HEK293T (cell line): ENCODE results near the gene GATB.

Experiments
- CTCF ChIA-PET: fragments of 350-600 bp; formaldehyde crosslinking; extraction: SDS; loops from one replicate; lab custom pipeline; 2021; ENCODE audit warnings: antibody characterized with exemption, inconsistent platforms; lab: Yijun Ruan, JAX
- POLR2A ChIA-PET: fragments of 350-600 bp; formaldehyde crosslinking; extraction: SDS; loops from one replicate; lab custom pipeline; 2020; ENCODE audit warnings: antibody characterized with exemption, inconsistent platforms; lab: Yijun Ruan, JAX
- DNase-seq: peaks from one replicate; pipeline ENCODE4 v3.0.0; 2012; ENCODE audit warnings: mixed read lengths; ENCODE audit errors: extremely low spot score
- ARNT ChIP-seq: fragments of 450-650 bp; IDR thresholded peaks from 2 replicates; pipeline ENCODE4 v1.6.1; 2017; ENCODE audit warnings: mild to moderate bottlenecking
- BHLHE40 ChIP-seq: fragments of 450-650 bp; IDR thresholded peaks from 2 replicates; pipeline ENCODE4 v1.6.1; 2016; ENCODE audit warnings: mild to moderate bottlenecking, moderate library complexity, borderline replicate concordance
- CTBP1 ChIP-seq: fragments of 450-650 bp; IDR thresholded peaks from 2 replicates; pipeline ENCODE4 v1.6.1; 2016; ENCODE audit warnings: borderline replicate concordance
- ELF4 ChIP-seq: fragments of 450-650 bp; IDR thresholded peaks from 2 replicates; pipeline ENCODE4 v1.6.1; 2017; ENCODE audit warnings: antibody characterized with exemption
- FOXA1 ChIP-seq: fragments of 450-650 bp; IDR thresholded peaks from 2 replicates; pipeline ENCODE4 v1.6.1; 2016; ENCODE audit warnings: mild to moderate bottlenecking
- FOXK2 ChIP-seq: fragments of 450-650 bp; IDR thresholded peaks from 2 replicates; pipeline ENCODE4 v1.6.1; 2016; ENCODE audit warnings: mild to moderate bottlenecking
- FOXM1 ChIP-seq: fragments of 450-650 bp; IDR thresholded peaks from 2 replicates; pipeline ENCODE4 v1.6.1; 2017; ENCODE audit warnings: mild to moderate bottlenecking, borderline replicate concordance
- HDGF ChIP-seq: fragments of 450-650 bp; IDR thresholded peaks from 2 replicates; pipeline ENCODE4 v1.6.1; 2017; ENCODE audit warnings: antibody characterized with exemption, borderline replicate concordance
- L3MBTL2 ChIP-seq: fragments of 450-650 bp; conservative IDR thresholded peaks from 2 replicates; pipeline ENCODE4 v1.6.1; 2016; ENCODE audit warnings: mild to moderate bottlenecking
- LEF1 ChIP-seq: fragments of 450-650 bp; IDR thresholded peaks from 2 replicates; pipeline ENCODE4 v1.6.1; 2017; ENCODE audit warnings: mild to moderate bottlenecking, borderline replicate concordance
- NFRKB ChIP-seq: fragments of 450-650 bp; IDR thresholded peaks from 2 replicates; pipeline ENCODE4 v1.6.1; 2016; ENCODE audit warnings: mild to moderate bottlenecking, moderate library complexity
- SP1 ChIP-seq: fragments of 450-650 bp; IDR thresholded peaks from 2 replicates; pipeline ENCODE4 v1.6.1; 2017
- SUZ12 ChIP-seq: fragments of 450-650 bp; IDR thresholded peaks from 2 replicates; pipeline ENCODE4 v1.6.1; 2016; ENCODE audit warnings: mild to moderate bottlenecking
- TARDBP ChIP-seq: fragments of 450-650 bp; IDR thresholded peaks from 2 replicates; pipeline ENCODE4 v1.6.1; 2016
- ZNF384 ChIP-seq: fragments of 450-650 bp; IDR thresholded peaks from 2 replicates; pipeline ENCODE4 v1.6.1; 2016
- TF ChIP-seq, protein P1 (sequence below): fragments of 450-650 bp; IDR thresholded peaks from 2 replicates; pipeline ENCODE4 v1.6.1; 2016

GATB gene

GRCh38 chr4:151674804-151675391 is 85.9 kb downstream of the GATB start:
- TF ChIP-seq FOXM1, result no peak
- no peak for TF ChIP-seq HDGF
- no peak for TF ChIP-seq SP1
- no peak for TF ChIP-seq CTBP1
- TF ChIP-seq FOXK2, result no peak
- no peak for TF ChIP-seq L3MBTL2
- TF ChIP-seq ARNT, result no peak
- ChIA-PET CTCF (no interaction called here), POLR2A (no interaction called here)
- no peak for DNase-seq

- ChIA-PET CTCF (no interaction called here), POLR2A (no interaction called here)
- DNase-seq, result no peak
- TF ChIP-seq ARNT, result no peak
- TF ChIP-seq NFRKB, result no peak
These were observed 86.8 kb downstream of the GATB start for GRCh38 chr4:151673908-151674520.

DNA sequence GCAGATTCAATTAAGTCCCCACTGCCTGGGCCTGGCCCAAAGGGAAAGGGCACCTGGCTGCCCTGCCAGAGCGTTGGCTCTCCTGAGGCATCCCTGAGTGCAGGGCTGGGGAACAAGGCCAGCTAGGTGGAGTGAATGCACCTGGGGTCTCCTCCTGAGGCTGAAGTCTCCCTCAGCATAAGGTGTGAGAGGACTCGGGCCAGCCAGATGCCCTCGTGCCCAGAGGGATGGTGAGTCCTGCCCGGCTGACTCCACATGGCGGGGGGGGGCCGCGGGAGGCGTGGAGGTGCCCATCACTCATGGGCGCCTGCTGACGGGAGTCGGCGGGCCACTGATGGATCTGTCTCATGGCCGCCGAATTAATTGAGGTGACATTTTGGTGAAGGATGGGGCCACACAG is 87.8 kb downstream of the GATB start:
- DNase-seq, result no peak
- TF ChIP-seq ARNT (no peak), L3MBTL2 (no peak), SUZ12 (no peak), TARDBP (no peak), HDGF (no peak), BHLHE40 (no peak), FOXM1 (no peak), ELF4 (no peak), ZNF384 (no peak), CTBP1 (no peak), NFRKB (no peak)
- ChIA-PET POLR2A (no interaction called here), CTCF (no interaction called here)

DNA sequence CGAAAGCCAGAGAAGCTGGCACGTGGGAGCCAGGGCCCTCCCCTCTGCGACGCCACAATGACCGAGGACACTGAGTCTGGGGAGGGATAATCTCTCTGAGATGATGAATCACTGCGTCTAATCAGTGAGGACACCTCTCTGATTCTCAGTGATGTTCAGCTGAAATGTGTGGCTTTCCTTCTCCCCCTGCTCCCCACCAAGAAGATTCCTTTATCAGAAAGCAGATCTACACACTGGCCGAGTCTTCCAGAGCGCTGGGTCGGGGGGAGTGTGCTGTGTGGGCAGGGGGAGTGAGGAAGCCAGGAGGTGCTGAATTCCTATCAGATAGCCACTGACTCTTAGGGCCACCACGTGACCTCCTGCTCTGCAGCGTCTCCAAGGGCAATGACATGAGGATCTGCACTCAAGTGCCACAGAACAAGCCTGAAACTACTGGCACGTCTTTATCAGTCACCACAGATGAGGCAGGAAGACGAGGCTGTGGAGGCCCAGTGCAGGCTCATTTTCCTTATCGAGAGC is 89.2 kb downstream of the GATB start:
- ChIA-PET POLR2A (no interaction called here), CTCF (no interaction called here)
- DNase-seq, result no peak
- no peak for TF ChIP-seq BHLHE40
- no peak for TF ChIP-seq ARNT
- TF ChIP-seq FOXA1, result no peak

DNA sequence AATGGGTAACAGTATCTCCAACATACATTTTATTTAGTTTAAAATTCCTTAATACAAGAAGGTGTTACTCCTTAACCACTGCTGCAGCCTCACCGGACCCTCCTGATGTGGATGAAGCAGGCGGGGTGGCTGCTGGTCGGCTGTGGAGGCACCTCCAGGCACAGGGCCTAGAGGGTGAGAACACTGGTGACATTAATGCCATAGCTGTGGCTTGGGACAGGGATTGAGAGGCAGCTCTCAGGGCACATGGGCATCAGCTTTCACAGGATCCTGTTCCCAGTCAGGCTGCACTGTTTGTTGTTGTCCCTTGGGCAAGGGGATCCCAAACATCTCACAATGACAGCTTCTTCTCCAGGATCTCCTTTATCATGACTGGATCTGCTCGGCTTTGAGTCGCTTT is 90.0 kb downstream of the GATB start:
- no peak for DNase-seq
- CTCF ChIA-PET, result no interaction called here
- TF ChIP-seq FOXA1 (no peak), ARNT (no peak), FOXM1 (no peak), CTBP1 (no peak), SP1 (no peak), ELF4 (no peak), BHLHE40 (no peak), NFRKB (no peak)
- TF ChIP-seq, protein P1, sequence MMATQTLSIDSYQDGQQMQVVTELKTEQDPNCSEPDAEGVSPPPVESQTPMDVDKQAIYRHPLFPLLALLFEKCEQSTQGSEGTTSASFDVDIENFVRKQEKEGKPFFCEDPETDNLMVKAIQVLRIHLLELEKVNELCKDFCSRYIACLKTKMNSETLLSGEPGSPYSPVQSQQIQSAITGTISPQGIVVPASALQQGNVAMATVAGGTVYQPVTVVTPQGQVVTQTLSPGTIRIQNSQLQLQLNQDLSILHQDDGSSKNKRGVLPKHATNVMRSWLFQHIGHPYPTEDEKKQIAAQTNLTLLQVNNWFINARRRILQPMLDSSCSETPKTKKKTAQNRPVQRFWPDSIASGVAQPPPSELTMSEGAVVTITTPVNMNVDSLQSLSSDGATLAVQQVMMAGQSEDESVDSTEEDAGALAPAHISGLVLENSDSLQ, result no peak
- POLR2A ChIA-PET, result no interaction called here

DNA sequence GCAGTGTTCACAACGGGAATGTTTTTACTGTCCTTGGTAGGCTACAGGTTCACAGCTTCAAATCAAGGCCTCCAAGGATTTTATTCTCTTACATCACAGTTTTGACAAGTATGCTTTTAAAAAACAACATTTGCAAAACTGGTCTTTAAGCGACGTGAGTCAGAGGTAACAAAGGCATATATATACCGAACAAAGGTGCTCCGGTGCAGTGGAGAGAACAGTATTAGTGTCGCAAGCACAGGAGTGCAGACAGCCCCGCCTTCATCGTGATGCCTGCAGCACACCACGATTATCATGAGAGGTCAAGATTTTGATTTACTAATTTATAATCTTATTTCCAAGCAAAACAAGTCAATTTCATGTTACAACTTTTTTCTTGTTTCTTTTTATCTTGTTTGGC is 90.8 kb downstream of the GATB start:
- ChIA-PET CTCF (no interaction called here), POLR2A (no interaction called here)
- TF ChIP-seq L3MBTL2 (no peak), HDGF (no peak), SUZ12 (no peak), TARDBP (no peak), SP1 (no peak), CTBP1 (no peak), FOXK2 (no peak), ELF4 (no peak), FOXM1 (no peak), ARNT (no peak)

GRCh38 chr4:151668689-151669402 is 92.0 kb downstream of the GATB start:
- no peak for DNase-seq
- CTCF ChIA-PET, result interaction anchor here (0.9 to 1.5 kb wide), 2 partner anchors 19 to 24 kb away, joined by 3 read pairs; no protein-coding TSS in a partner anchor
- POLR2A ChIA-PET, result interaction anchor here (1.1 kb wide), 1 partner anchor 10 kb away, joined by 3 read pairs; no protein-coding TSS in a partner anchor
- no peak for TF ChIP-seq LEF1
- TF ChIP-seq L3MBTL2, result no peak
- TF ChIP-seq FOXM1, result no peak
- no peak for TF ChIP-seq ELF4
- TF ChIP-seq ZNF384, result no peak
- no peak for TF ChIP-seq FOXK2
- no peak for TF ChIP-seq FOXA1

More for the DNA sequence above, 90.8 kb downstream of the GATB start:
- no peak for DNase-seq

DNA sequence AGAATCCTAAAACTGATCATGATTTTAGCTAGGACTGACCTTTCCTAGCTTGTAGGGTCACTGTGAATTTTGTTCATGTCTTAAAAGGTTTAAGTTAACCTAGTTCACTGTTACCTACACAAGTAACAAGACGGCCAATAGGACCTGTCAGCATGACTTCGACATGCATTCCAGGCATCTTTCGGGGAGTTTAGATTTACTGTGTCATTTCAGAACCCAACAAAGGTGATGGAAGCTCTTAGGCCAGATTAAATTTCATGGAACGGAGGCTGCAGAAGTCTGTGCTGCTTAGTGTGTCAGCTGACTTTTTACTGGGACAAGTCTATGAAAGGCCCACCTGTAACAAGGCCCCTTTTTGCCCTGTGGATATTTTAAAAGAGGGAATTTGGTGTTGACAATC is 93.1 kb downstream of the GATB start:
- ChIA-PET POLR2A (interaction anchor here (0.5 to 1.2 kb wide), 2 partner anchors 17 to 147 kb away, joined by 3 read pairs; no protein-coding TSS in a partner anchor), CTCF (interaction anchor here (1.0 to 1.5 kb wide), 2 partner anchors 9 to 23 kb away, joined by 3 read pairs; no protein-coding TSS in a partner anchor)
- no peak for TF ChIP-seq SP1
- TF ChIP-seq NFRKB, result no peak
- TF ChIP-seq, protein P1, result no peak
- no peak for TF ChIP-seq LEF1
- no peak for TF ChIP-seq HDGF
- TF ChIP-seq BHLHE40, result no peak
- no peak for TF ChIP-seq FOXA1
- TF ChIP-seq ARNT, result no peak
- TF ChIP-seq CTBP1, result no peak
- DNase-seq, result no peak
